Skeletal muscle satellite cell (primary cell): Measurements from ENCODE around the gene FAM219A.

Experiments
- H3K27me3 ChIP-seq: 2 replicates; pipeline ENCODE4 v1.7.0; 2013; ENCODE audit warnings: low read length; ENCODE audit not compliant: control insufficient read depth, insufficient read depth
- H3K36me3 ChIP-seq: 2 replicates; pipeline ENCODE4 v1.7.0; 2013; ENCODE audit warnings: mild to moderate bottlenecking, control low read depth, low read length; ENCODE audit not compliant: insufficient read depth
- H3K4me1 ChIP-seq: 2 replicates; pipeline ENCODE4 v1.7.0; 2013; ENCODE audit warnings: low read length; ENCODE audit not compliant: control insufficient read depth, insufficient read depth
- H3K4me2 ChIP-seq: 2 replicates; pipeline ENCODE4 v1.7.0; 2013; ENCODE audit warnings: mild to moderate bottlenecking, low read length
- H3K4me3 ChIP-seq: 2 replicates; pipeline ENCODE4 v1.7.0; 2013; ENCODE audit warnings: low read length
- H3K9ac ChIP-seq: 2 replicates; pipeline ENCODE4 v1.7.0; 2013; ENCODE audit warnings: mild to moderate bottlenecking, low read depth, low read length, moderate library complexity
- H3K9me3 ChIP-seq: replicated peaks from 2 replicates; pipeline ENCODE4 v1.7.0; 2013; ENCODE audit warnings: mild to moderate bottlenecking, control low read depth, low read length

Gene FAM219A

DNA sequence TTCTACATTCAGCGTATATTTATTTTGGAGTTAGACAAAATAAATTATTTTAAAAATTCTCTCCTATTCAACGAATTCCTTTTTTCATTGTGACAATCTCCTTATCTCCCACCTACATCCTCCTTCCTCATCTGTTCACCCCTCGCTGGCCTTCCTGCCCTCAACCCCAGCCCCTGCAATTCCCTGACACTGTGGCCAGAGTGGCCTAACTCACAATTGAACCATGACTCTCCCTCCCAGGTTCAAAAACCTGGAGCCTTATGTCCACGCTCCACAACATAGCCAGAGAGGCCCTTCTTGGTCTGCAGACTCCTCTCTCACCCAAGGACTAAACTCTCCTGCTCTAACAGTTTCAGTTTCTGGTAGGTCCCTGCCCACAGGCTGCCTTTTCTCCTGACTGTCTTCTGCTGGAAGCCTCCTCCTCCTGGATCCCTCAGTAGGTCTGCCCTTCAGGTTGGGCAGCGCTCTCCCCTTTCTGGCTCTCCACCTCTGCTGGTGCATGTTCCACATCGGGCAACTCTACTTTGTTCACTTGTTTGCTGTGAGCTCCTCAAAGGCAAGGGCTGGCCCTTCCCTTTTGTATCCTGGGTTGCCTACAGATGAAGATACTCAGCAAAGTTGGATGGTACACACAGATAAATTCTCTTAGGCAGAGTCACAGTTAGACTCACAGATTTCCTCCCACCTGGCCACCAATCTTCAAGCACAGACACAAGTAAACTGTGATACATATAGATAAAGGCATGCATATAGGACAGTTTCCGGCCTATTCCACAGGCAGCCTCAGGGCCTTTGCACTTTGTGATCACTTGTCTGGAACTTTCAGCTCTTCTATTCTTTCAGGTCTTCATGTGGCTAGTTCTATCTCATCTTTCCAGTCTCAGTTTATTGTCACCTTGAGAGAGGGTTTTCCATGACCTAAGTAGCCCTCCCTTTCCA, 61.8 kb downstream of the FAM219A start:
- Histone ChIP-seq H3K4me2 (no peak overlapping the region), H3K9me3 (no peaks in the 10 kb centered on the region), H3K4me1 (no peaks in the 10 kb centered on the region), H3K36me3 (peaks cover 29% of the 10 kb centered on the region), H3K4me3 (no peak overlapping the region), H3K9ac (no peak overlapping the region), H3K27me3 (no peaks in the 10 kb centered on the region)

DNA sequence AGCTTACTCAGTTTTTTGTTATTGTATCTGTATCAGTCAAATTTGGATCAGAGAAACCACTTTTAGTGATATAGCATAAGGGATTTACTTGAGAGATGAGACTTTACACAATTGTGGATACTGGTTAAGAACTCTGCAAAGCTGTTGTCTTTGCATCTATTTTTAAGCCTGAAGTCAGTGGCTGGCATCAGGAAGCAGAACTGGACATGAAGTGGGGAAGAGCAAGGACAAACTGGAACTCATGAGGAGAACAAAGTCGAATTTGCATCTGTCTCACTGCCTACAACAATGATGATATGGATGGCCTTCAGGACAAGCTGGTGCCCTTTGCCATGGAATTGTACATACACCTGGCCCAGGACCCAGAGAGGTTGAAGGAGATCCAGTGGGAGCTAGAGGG, 65.9 kb downstream of the FAM219A start:
- H3K9me3 ChIP-seq = no peaks in the 10 kb centered on the region
- H3K9ac ChIP-seq = no peak overlapping the region
- H3K4me2 ChIP-seq = no peak overlapping the region
- H3K27me3 ChIP-seq = no peaks in the 10 kb centered on the region
- no peak overlapping the region for H3K4me3 ChIP-seq
- no peaks in the 10 kb centered on the region for H3K36me3 ChIP-seq
- H3K4me1 ChIP-seq = no peaks in the 10 kb centered on the region

DNA sequence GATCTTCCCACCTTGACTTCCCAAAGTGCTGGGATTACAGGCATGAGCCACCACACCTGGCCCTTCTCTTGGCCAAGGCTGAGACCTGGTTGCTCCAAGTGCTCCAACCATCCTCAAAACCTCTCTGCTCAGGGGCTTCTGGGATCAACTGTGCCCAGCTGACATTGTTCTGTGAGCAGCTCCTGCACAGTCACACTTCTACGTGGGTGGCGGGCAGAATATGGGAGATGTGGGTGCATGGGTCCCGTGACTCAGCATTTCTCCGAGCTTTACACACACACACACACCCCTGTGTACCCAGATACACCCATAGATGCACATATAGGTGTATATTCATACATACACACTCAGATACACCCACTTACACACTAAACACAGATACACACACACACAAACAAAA, 71.1 kb downstream of the FAM219A start:
- no peaks in the 10 kb centered on the region for H3K27me3 ChIP-seq
- no peaks in the 10 kb centered on the region for H3K36me3 ChIP-seq
- H3K9ac ChIP-seq = no peak overlapping the region
- H3K9me3 ChIP-seq = no peaks in the 10 kb centered on the region
- H3K4me3 ChIP-seq = no peak overlapping the region
- no peak overlapping the region for H3K4me2 ChIP-seq
- H3K4me1 ChIP-seq = no peaks in the 10 kb centered on the region

DNA sequence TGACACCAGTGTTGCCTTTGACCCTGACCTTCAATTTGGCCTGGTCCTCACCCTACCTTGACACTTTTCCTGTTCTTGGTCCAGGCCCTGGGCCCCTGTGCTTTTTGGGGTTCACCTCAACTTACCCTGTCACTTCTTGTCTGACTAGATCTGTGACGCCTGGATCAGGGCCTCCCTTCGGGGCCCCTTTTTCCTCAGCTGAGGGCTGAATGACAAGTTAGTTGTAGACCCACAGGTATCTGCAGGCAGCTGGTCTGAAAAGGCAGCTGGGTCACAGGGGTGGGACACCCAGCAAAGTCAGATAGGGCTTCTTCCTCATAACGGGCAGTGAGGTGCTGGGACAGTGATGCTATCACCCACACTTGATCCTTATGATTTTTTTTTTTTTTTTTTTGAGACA, 71.7 kb downstream of the FAM219A start:
- Histone ChIP-seq H3K4me3 (no peak overlapping the region), H3K9me3 (no peaks in the 10 kb centered on the region), H3K9ac (no peak overlapping the region), H3K36me3 (no peaks in the 10 kb centered on the region), H3K27me3 (no peaks in the 10 kb centered on the region), H3K4me2 (no peak overlapping the region), H3K4me1 (no peaks in the 10 kb centered on the region)

DNA sequence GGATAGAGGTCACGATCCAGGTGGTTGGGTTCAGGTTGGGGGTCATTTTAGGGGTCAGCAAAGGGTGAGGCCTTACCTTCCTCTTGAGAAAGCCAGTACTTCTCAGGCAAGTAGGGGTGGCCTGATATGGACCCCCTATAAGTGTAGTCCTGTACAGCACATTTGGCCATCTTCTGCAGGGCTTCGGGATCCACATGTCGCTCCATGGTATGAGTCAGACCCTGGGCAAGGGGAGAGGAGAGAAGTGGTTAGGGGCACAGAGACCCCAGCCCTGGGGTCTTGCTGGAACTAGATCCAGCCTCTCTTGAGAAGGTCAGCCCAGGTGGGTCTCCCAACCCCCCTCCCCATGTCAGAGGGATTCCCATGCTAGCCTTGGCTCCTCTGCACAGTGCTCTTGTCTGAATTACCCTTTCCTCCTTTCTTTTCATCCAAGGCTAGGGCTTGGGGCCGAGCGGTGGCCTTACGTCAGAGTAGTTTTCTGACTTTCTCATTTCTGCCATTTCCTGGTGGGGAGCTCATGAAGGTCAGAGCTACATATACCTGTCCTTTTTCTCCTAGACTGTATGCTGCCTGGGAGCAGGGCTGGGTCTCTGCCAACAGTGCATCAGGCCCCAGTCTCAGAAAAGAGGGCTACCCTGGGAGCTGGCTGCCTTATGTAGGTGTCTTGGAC, 72.7 kb downstream of the FAM219A start:
- Histone ChIP-seq H3K9me3 (no peaks in the 10 kb centered on the region), H3K36me3 (no peaks in the 10 kb centered on the region), H3K4me3 (no peak overlapping the region), H3K27me3 (no peaks in the 10 kb centered on the region), H3K9ac (no peak overlapping the region), H3K4me2 (no peak overlapping the region), H3K4me1 (peaks cover 5% of the 10 kb centered on the region)

DNA sequence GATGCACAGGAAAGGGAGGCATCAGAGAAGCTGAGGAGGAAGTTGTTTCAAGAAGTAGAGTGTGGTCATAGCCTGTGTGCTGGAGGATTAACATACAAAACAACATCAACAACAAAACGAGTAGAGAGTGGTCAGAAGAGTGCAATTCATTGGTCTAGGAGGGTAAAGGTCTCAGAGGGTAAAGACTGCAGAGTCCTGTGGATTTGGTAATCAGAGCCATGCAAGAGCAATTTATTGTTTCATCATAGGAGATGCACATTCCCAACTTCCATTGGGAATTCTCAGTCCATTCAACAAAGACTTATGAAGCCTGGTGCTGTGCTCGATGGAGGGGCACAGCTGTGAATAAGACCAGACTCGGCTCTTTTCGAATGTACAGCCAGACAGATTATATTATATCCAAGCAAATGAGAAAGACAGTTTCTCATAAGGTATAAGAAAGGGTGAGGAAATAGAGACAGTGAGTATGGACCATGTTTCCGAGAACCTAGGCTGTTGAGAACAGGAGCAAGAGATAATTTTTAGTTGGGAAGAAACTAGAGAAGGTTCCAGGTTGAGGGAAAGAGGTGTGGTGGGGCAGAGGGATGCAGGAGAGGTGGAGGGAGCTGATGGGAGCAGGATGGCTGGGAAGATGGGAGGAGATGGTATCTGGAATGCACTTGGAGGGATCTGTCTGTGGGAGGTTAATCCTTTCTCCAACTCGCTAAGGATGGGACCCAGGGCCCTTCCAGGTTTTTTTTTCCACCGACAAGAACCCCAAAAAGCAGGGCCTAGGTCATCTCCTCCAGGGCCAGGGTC, 73.8 kb downstream of the FAM219A start:
- Histone ChIP-seq H3K4me1 (peaks cover 12% of the 10 kb centered on the region), H3K9me3 (no peaks in the 10 kb centered on the region), H3K9ac (no peak overlapping the region), H3K4me2 (no peak overlapping the region), H3K36me3 (no peaks in the 10 kb centered on the region), H3K27me3 (no peaks in the 10 kb centered on the region), H3K4me3 (no peak overlapping the region)

DNA sequence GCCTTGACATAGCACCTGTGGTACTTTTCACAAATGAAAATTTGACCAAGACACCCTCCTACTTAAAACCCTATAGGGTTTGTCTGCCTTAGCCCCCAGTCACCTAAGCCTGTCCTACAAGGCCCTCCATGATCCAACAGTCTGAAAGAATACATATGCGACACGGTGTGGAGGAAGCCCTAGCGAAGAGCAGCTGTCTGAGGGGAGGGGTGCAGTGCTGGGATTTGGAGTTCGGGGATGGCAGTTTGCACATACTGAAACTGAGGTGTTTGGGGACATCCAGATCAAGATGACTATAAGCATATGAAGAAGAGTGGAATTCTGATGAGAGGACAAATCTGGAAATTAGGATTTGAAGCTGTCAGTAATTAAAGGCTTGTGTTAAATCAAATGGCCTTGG, 74.5 kb downstream of the FAM219A start:
- Histone ChIP-seq H3K4me2 (no peak overlapping the region), H3K27me3 (no peaks in the 10 kb centered on the region), H3K4me3 (no peak overlapping the region), H3K9me3 (no peaks in the 10 kb centered on the region), H3K9ac (no peak overlapping the region), H3K36me3 (no peaks in the 10 kb centered on the region), H3K4me1 (peaks cover 14% of the 10 kb centered on the region)

DNA sequence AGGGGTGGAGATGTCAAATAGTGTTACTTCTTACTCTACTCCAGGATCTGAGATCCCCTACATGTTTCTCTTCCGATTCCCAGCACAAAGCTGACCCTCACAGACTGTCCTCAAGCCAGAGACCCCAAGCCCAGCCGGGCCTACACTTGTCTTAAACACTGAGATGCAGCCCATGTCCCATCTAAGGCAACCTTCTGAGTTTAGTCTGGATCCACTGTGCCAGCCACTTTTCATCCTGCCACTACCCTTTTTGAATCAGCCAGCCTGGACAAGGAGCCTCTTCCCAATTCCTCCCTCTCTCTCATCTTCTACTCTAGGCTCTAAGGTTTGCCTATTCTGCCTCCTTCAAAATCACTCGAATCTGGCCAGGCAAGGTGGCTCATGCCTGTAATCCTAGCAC, 75.5 kb downstream of the FAM219A start:
- Histone ChIP-seq H3K36me3 (no peaks in the 10 kb centered on the region), H3K4me2 (no peak overlapping the region), H3K27me3 (no peaks in the 10 kb centered on the region), H3K4me1 (peaks cover 14% of the 10 kb centered on the region), H3K4me3 (no peak overlapping the region), H3K9me3 (no peaks in the 10 kb centered on the region), H3K9ac (no peak overlapping the region)

DNA sequence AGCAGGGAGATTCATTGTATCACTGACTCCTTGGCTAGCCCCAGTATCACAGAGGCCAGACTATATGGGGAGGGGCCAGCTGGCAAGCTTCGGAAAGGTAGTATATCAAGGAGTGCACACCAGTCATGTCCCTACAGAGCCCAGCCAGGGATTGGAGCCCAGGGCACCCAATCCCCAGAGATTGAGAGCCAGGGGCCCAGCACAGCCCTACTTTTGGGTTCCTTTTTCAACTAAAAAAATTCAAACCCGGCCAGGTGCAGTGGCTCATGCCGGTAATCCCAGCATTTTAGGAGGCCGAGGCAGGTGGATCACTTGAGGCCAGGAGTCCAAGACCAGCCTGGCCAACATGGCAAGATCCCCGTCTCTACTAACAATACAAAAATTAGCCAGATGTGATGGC, 76.3 kb downstream of the FAM219A start:
- H3K27me3 ChIP-seq = no peaks in the 10 kb centered on the region
- H3K36me3 ChIP-seq = no peaks in the 10 kb centered on the region
- no peak overlapping the region for H3K4me3 ChIP-seq
- H3K9me3 ChIP-seq = no peaks in the 10 kb centered on the region
- H3K4me2 ChIP-seq = no peak overlapping the region
- H3K4me1 ChIP-seq = peaks cover 18% of the 10 kb centered on the region
- H3K9ac ChIP-seq = no peak overlapping the region

DNA sequence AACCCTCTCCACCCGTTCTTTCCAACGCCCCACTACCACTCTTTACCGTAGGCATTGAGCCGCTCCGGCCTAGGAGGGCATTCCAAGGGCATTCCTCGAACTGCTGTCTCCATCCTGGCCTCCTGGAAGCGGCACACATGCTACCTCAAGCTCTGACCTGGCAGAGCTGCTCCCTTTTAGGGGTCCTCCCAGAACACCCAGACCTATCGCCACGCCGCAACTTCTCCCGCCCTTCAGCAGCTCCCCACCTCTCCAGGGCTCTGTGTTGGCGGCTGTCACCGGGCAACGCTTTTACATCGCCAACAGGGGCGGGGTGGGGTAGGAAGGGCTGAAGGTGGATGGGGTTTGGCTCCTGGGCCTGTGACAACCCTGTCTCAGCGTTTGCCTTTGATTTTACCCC, 77.0 kb downstream of the FAM219A start:
- peak overlapping the region; percentile 69 for H3K4me3 ChIP-seq
- H3K27me3 ChIP-seq = no peaks in the 10 kb centered on the region
- no peaks in the 10 kb centered on the region for H3K36me3 ChIP-seq
- peak overlapping the region; percentile 96 for H3K4me2 ChIP-seq
- H3K4me1 ChIP-seq = peaks cover 21% of the 10 kb centered on the region
- H3K9ac ChIP-seq = peak overlapping the region; percentile 59
- H3K9me3 ChIP-seq = no peaks in the 10 kb centered on the region

DNA sequence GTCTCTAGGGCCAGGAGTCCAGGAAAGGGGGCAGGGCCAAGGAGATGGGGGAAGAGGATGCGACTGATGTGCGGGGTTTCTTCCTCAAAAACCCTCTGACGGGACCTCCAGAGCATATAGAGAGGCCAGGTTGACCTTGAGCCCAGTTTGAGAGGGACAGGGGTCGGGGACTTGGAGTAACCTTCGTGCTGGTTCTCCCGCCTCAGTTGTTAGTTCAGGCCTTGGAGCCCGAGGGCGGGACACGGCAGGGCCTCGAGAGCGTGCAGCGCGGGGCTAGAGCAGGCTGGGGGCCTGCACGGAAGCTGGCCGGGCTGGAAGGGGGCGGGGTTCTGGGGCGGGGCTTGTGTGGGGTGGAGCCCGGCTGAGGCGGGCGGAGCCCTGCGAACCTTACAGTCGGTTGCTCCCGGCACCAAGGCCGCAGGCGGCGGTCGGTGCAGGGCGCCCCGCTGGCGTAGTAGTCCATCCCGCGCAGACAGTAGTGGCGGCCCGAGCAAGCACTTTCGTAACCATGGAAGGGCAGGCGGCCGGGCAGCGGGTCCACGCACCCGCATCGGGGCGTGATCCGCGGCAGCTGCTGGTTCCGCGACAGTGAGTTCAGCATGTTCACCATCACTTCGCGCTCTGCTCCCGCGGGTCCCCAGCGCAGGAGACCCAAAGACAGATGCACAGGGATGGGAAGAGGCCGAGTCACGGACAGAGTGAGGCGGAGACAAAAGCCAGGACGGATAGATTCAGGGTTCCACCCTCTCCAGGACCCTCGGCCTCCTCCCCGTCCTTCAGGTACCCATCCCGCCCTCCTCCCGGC, 77.7 kb downstream of the FAM219A start:
- H3K36me3 ChIP-seq = no peaks in the 10 kb centered on the region
- H3K4me2 ChIP-seq = peak overlapping the region; percentile 96
- peak overlapping the region; percentile 69 for H3K4me3 ChIP-seq
- H3K9ac ChIP-seq = peak overlapping the region; percentile 59
- H3K9me3 ChIP-seq = no peaks in the 10 kb centered on the region
- peaks cover 27% of the 10 kb centered on the region for H3K4me1 ChIP-seq
- H3K27me3 ChIP-seq = no peaks in the 10 kb centered on the region
